ENCODE results near the gene TMPRSS3.

Gene TMPRSS3

GRCh38 chr21:42350318-42350910 lies 45.4 kb downstream of the TMPRSS3 start:
- no peak for TF ChIP-seq CTCF (conservative IDR thresholded peaks at IDR 0.05)
- TF ChIP-seq ZFX (IDR thresholded peaks at IDR 0.05), result no peak
- H3K27ac ChIP-seq, result no peak overlapping the region

GRCh38 chr21:42349420-42350317 lies 46.2 kb downstream of the TMPRSS3 start:
- TF ChIP-seq CTCF (conservative IDR thresholded peaks at IDR 0.05) (no peak), ZFX (IDR thresholded peaks at IDR 0.05) (no peak)

DNA sequence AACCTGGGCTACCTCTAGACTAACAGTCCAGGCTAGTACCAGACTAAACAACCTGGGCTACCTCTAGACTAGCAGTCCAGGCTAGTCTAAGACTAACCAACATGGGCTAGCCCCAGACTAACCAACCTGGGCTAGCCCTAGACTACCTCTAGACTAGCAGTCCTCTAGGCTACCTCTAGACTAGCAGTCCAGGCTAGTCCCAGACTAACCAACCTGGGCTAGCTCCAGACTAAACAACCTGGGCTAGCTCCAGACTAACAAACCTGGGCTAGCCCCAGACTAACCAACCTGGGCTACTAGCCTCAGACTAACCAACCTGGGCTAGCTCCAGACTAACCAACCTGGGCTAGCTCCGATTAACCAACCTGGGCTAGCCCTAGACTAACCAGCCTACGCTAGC lies 47.1 kb downstream of the TMPRSS3 start:
- H3K27ac ChIP-seq, result no peak overlapping the region
- no peak for TF ChIP-seq CTCF (conservative IDR thresholded peaks at IDR 0.05)
- no peak for TF ChIP-seq ZFX (IDR thresholded peaks at IDR 0.05)

More at GRCh38 chr21:42349420-42350317, 46.2 kb downstream of the TMPRSS3 start:
- no peak overlapping the region for H3K27ac ChIP-seq

- no peak overlapping the region for H3K27ac ChIP-seq
- TF ChIP-seq CTCF (conservative IDR thresholded peaks at IDR 0.05), result no peak
- no peak for TF ChIP-seq ZFX (IDR thresholded peaks at IDR 0.05)
These were observed 48.1 kb downstream of the TMPRSS3 start for GRCh38 chr21:42347601-42348327.

DNA sequence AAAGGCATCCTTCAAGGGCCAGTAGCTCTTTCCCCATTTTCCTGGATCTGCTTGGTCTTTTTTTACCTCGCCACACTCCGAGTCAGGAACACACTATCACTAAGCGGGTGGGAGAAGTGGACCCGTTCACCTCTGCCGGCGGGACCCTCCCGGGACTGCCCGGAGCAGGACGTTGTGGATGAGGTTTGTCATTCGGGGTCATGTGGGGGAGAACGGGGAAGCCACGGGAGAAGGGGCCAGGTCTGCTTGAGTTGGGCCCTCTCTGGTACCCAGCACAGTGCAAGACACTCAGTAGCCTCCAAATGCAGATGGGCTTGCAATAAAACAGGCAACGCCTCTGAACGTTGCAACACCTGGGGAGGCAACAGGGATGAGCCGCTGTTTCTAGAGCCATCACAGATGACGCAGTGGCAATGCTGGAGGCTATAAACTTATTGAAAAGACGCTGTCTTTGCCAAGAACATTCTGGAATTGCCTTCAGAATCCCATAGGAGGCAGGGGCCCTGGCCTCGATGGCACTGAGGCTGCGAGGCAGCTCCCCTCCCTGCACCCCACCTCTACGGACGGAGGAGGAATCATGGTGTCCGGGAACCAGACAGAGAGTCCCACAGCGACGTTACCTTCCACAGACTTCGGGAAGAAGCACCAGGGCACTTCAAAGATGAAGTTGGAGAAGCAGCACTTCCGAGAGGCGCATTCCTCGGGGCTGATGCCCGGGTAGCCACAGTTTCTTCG lies 48.8 kb downstream of the TMPRSS3 start:
- TF ChIP-seq ZFX (IDR thresholded peaks at IDR 0.05) (no peak), CTCF (conservative IDR thresholded peaks at IDR 0.05) (no peak)
- H3K27ac ChIP-seq, result no peak overlapping the region

DNA sequence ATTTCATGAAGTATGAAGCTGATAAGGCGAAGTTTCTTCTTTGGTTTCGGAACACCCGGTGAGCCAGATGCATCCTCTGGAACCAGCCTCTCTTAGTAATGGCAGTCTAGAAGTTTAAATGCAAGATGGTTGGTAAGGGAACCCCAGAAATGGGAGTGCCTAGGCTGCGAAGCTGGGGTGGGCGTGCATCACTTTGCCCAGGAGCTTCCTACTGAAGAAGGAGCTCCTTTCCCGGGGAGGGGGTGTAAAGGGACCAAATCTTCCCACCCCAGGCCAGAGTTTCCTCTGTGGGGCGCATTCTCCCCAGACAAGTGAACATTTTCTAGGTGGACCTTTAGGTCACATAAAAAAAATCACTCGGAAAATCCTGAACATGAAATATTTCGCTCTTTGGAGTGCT lies 49.4 kb downstream of the TMPRSS3 start:
- H3K27ac ChIP-seq, result no peak overlapping the region
- no peak for TF ChIP-seq CTCF (conservative IDR thresholded peaks at IDR 0.05)
- TF ChIP-seq ZFX (IDR thresholded peaks at IDR 0.05), result no peak
